NB4 (cell line): ENCODE data around the gene C11orf86.

Experiments
- CTCF ChIP-seq: IDR thresholded peaks from one replicate; pipeline ENCODE4 v1.5.1; 2012; ENCODE audit warnings: low read depth, low read length
- MAX ChIP-seq: IDR thresholded peaks from 2 replicates; pipeline ENCODE4 v1.6.1; 2011; ENCODE audit warnings: low read depth, low read length
- MYC ChIP-seq: IDR thresholded peaks from 2 replicates; pipeline ENCODE4 v1.6.1; 2011; ENCODE audit warnings: low read depth, low read length
- POLR2A ChIP-seq: IDR thresholded peaks from 2 replicates; pipeline ENCODE4 v1.6.1; 2011; ENCODE audit warnings: mild to moderate bottlenecking; ENCODE audit not compliant: insufficient read length; ENCODE audit errors: extremely low read depth

- TF ChIP-seq POLR2A (no peak), CTCF (no peak), MAX (no peak), MYC (no peak)
Observed at GRCh38 chr11:67001332-67001731, 26.2 kb downstream of the C11orf86 start.
